ENCODE results near the gene LEFTY1.
"Not testable (repeated sequence)": the region's sequence is repeated elsewhere in the genome, so short reads cannot be mapped to it uniquely, and the experiment has no call there.

LEFTY1 gene

DNA sequence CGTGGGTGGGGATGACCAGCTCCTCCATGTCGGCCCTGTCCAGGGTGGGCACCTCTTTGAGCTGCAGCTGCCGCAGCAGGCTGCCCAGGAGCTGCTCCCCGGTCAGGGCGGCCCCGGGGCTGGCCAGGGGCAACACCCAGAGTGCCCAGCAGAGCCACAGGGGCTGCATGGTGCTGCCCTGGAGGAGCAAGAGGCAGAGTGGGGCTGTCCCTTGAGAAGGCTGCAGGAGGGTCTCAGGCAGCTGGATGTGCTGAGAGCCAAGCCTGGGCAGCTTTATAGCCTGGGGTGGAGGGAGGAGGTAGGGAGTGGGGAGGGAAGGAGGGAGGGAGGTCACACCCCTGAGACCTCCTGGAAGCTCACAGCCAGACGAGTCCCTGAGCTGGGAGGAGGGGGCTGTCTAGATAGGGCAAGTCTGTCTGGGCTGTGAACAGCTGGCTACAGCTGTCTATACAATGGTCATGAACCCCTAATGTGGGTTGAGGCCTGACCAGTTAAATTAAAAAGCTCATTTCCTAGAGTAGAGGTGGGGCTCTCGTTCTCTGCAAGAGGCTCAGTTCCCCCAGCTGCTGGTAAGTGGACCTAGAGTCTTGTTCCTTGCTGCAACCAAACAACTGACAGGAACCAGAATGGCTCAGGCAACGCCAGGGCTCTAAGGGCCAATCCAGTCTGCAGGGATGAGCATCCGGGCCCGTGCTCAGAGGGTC, at the start of gene LEFTY1:
Gene LEFTY1, minus strand, starts transcription at position 249 of the 704 bp plus-strand sequence. Its CDS starts 80 bp downstream, at position 169.
- DNase-seq = no peak

DNA sequence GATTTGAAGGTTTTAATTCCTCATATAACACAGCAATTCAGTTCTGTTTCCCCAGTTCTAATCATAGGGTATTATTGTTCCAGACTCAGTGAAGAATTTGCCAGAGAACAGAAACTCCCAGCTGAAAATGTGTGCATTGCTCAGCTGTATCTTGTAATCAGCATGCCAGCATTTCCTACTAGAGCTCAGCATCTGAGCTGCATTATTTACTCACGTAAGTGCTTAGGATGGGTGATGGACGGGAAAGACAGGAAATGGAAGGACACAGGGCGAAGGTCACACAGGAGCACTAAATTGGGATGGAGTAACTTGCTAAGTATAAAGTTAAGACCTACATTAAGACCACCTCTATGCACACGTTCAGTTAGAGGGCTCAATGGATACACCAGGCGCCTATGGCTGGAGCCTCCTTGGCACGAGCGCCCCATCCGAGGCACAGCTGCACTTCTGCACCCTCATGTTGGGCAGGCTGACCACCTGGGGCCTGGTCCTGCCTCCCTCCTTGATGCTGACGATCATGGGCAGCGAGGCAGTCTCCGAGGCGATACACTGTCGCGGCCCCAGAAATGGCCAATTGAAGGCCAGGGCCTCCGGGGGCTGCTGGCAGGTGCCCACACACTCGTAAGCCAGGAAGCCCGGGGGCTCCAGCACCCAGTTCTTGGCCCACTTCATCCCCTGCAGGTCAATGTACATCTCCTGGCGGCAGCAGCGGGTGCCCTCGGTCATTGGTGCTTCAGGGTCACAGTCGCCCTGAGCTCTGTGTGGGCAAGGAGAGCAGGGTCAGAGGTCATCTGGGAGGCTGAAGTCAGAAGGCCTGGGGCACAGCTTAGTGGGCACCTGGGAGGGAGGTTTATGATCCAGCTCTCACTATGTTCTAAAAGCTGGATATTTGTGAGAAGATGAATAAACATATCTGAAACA, 48.4 kb upstream of the LEFTY1 start:
- no peak for DNase-seq

GRCh38 chr1:225936523-225936922, 47.6 kb upstream of the LEFTY1 start:
- no peak for DNase-seq

DNA sequence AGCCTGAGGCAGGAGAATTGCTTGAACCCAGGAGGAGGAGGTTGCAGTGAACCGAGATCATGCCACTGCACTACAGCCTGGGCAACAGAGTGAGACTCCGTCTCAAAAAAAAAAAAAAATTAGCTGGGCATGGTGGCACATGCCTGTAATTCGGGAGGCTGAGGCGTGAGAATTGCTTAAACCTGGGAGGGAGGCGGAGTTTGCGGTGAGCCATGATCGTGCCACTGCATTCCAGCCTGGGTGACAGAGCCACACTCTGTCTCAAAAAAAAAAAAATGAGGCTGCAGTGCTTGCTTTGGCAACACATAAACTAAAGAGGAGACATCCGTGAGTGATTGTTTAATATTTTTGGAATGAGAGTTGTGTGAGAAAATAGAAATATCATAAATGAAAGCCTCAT, 47.1 kb upstream of the LEFTY1 start:
- DNase-seq = not testable (repeated sequence)

- no peak for DNase-seq
Observed at GRCh38 chr1:225934711-225935110, 45.8 kb upstream of the LEFTY1 start.

- peak; percentile 59 for DNase-seq
Observed at GRCh38 chr1:225933072-225933471, 44.1 kb upstream of the LEFTY1 start.

DNA sequence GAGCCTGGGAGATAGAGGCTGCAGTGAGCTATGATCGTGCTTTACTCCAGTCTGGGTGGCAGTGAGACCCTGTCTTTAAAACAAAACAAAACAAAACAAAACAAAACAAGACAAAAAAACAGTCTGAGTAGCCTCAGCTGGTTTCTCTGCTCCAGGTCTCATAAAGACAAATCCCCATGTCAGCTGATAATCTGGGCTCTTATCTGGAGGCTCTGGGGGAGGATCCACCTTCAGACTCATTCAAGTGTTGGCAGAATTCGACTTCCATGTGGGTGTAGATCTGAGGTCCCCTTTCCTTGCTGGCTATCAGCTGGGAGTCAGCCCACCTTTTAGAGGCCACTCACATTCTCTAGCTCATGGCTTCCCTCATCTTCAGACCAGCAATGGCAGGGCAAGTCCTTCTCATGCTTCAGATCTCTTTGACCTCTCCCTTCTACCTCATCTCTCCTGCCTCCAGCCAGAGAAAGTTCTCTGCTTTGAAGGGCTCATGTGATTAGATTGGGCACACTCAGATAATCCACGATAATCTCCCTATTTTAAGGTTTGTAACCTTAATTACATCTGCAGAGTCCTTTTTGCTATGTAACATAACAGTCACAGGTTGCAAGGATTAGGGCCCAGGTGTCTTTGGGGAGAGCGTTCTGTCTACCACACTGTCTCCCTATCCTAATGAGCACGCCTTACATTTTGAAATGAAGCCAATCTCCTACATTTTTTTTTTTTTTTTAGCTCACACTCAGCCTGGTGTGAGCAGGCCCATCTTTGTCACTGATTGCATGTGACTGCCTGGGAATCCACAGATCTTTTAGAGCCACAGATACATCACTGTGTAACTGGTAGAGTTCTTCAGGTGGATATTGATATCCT, 42.6 kb upstream of the LEFTY1 start:
- DNase-seq = no peak

DNA sequence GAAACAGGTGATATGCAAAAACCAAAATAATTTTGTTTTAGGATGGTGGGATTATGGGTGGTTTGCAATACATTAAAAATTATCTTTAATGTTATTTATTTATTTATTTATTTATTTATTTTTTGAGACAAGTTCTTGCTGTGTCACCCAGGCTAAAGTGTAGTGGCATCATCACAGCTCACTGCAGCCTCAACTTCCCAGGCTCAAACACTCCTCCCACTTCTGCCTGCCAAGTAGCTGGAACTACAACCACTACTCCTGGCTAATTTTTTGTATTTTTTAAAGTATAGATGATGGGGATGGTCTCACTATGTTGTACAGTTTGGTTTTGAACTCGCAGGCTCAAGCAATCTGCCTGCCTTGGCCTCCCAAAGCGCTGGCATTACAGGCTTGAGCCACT, 41.6 kb upstream of the LEFTY1 start:
- no peak for DNase-seq

DNA sequence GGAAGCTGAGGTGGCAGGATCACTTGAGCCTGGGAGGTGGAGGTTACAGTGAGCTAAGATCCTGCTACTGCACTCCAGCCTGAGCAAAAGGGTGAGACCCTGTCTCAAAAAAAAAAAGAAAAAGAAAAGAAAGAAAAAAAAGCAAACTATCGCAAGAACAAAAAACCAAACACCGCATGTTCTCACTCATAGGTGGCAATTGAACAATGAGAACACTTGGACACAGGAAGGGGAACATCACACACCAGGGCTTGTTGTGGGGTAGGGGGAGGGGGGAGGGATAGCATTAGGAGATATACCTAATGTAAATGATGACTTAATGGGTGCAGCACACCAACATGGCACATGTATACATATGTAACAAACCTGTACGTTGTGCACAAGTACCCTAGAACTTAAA, 40.5 kb upstream of the LEFTY1 start:
- not testable (repeated sequence) for DNase-seq

DNA sequence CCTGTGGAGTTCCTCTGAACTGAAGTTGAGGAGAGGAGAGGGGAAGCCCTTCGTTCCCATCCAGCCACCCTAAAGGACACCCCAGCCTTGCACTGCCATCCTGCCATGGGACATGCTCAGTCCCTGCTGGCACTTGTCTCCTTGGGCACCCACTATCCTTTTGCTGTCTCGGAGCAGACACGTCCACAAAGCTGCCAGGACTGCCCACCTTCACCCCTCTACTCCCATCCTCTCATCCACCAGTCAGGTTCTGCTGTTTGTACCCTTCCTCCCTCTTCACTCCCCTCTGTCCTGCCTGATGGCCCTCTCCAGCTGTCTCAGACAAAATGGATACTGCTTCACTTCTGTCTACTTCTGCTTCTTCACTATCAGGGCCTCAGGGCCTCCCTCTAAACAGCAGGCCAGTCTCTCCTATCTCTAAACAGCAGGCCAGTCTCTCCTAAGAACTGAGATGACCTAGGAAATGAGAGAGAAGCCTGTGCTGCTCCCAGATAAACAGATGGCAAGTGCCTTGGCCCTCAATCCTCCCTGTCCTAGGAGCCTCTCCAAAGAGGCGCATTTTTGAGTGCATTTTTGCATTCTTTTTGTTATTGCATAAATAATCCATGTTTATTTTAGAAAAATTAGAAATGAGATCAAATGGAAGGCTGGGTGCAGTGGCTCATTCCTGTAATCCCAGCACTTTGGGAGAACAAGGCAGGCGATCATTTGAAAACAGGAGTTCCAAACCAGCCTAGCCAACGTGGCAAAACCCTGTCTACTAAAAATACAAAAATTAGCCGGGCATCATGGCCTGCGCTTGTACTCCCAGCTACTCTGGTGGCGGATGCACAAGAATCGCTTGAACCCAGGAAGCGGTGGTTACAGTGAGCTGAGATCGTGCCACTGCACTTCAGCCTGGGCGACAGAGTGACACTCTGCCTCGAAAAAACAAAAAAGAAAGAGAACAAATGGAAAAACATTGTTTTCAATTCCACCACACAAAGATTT, 39.5 kb upstream of the LEFTY1 start:
- no peak for DNase-seq

- DNase-seq = no peak
Observed at GRCh38 chr1:225926551-225927113, 37.7 kb upstream of the LEFTY1 start.

GRCh38 chr1:225923692-225924555, 35.0 kb upstream of the LEFTY1 start, which contains the start of gene PYCR2:
PYCR2 (minus strand) TSS chr1:225924250; CDS start chr1:225924110, 140 bp downstream.
- DNase-seq = peak; percentile 85

DNA sequence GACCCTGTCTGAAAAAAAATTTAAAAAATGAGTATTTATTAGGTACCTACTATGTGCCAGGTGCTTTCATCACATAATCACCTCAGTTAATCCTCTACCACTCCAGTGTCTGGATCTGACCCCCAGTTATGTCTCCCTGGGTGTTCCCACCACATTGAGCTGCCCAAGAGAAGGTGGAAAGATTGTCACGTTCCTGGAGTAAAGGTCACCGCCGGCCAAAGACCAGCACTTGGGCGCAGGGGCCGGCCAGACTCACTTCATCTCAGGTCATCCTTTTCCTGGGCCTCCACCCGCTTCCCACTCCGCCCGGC, 34.4 kb upstream of the LEFTY1 start:
- DNase-seq = no peak

DNA sequence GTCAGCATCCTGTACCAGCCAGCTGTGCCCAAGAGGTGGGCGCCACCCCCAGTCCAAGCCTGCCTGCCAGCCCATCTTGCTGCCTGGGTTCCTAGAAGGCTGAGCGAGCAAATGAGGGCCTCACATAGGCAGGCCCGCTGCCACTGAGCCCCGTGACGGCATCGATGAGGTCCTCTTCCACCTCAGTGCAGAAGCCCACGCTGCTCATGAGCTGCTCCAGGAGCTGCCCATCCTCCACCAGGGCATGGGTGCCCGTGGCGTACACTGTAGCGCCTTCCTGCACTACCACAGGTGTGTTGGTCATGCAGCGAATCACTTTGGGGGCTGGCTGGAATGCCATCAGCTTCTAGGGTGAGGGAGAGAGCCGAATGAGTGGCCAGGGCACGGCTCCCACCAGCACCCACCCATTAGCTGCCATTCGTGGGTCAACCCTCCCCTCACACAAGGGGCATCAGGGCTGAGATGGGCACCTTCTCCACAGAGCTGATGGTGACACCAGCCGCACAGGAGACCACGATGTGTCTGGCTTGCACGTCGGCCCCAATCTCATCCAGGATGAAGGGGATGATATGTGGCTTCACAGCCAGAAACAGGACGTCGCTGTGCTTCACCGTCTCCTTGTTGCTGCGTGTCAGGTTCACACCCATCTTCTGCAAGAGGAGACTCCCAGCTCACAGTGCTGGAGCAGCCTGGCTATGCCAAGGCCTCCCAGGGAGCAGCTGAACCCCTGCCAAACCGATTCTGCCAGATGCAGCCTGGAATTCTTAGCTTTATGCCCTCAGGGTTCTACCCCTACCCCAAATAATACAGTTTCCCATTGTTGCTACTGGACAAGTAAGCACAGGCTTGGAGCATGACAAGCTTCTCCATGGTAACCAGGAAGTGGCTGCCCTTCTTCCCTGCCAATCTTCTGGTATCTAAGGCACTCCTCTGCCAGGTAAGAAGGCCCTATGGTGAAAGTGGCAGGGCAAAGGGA, 33.1 kb upstream of the LEFTY1 start:
- no peak for DNase-seq

- peak; percentile 4 for DNase-seq
Observed at GRCh38 chr1:225919906-225920305, 31.0 kb upstream of the LEFTY1 start.

DNA sequence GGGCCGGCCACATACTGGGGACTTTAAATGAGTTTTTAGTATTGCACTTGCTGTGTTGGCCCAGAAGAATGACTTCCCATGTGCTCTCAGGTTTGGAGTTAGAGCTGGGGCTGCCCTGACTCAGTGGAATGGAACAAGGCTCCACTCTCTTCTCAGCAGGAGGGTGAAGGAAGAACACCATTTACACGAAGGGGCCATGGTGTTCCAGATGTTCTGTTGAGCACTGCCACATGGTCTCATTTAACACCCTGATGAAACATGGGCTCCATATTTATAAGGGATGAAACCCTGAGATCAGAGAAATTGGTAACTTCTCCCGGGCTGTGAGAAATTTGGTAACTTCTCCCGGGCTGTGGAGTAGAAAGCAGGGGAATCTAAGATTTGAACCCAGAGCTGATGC, 29.3 kb upstream of the LEFTY1 start:
- no peak for DNase-seq

GRCh38 chr1:225917536-225917935, 28.6 kb upstream of the LEFTY1 start:
- no peak for DNase-seq

GRCh38 chr1:225917101-225917500, 28.2 kb upstream of the LEFTY1 start:
- DNase-seq = no peak

DNA sequence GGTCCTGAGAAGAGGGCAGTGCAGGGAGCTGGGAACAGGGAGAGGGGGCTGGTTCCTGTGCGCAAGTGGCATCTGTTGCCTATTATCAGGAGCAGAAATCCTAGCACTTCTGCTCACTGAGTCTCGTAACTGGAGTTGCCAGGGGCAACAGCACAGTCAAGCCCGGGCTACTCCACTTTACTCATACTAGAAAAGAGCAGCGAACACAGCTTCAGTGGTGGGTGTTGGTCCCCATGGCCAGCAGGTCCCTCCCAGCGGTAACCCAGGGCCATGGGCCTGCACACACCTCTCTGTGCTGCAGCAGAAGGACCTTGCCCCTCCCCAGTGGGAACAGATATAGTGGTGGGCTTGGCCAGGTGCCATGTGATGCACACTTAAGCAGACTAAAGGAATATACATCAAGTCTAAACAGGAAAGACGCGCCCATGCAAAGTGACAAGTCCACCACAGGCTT, 26.6 kb upstream of the LEFTY1 start:
- DNase-seq = no peak

Data from kidney glomerular epithelial cell (primary cell).